ENCODE results near the gene CUL1. TPM values are rescaled to one million over a fixed set of nuclear protein-coding genes. Genes with fewer than 3 reads are reported as not detected.

CUL1 gene
- total RNA-seq, 1 experiment from 2014 or later = 72.3 TPM

DNA sequence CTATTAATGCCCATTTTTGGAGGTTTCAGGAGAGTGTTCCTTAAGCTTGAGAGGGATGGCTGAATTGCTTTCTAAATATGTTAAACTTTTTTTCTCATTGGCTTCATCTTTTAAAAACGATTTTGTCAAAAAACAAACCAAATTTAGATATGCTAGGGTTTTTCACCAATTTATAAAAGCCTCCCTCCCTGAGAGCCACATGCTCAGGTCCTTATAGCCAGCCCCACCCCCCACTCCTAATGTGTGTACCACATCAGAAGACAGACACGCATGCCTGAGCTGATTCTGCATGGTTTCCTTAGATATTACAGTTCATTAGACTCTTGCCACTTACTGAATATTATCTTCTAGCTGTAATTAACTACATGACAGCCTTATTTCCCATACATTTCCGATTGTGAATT is 2.0 kb downstream of the CUL1 start:
- no peak overlapping the region for H3T11ph ChIP-seq (ENCODE audit: low read length)
- H4K8ac ChIP-seq (replicated peaks; ENCODE audit: insufficient read length, low read depth, low read length) = no peak overlapping the region
- H3K27ac ChIP-seq (ENCODE audit: insufficient read length, low read depth, low read length) = no peak overlapping the region
- peaks cover 14% of the 10 kb centered on the region for H3K4me1 ChIP-seq (ENCODE audit: insufficient read depth, low read length)
- no peak for DNase-seq
- Mint-ChIP-seq H3K9me3 (no peaks in the 10 kb centered on the region; a peak in 1 of 5 replicates), H3K27ac (peak overlapping the region in 2 of 3 experiments; percentile 93 to 98; a peak in 5 of 7 replicates), H3K27me3 (ENCODE audit: low read depth) (no peaks in the 10 kb centered on the region; the same call in 1 of the 2 replicates), H3K4me1 (peaks cover 59 to 66% of the 10 kb centered on the region in 2 experiments), H3K36me3 (ENCODE audit: insufficient read depth in 1 of 3, low read depth in 3 of 3) (peaks cover 0 to 1% (median 0%) of the 10 kb centered on the region in 3 experiments; a peak in 1 of 7 replicates), H3K4me3 (peak overlapping the region; percentile 81 to 94)
- WGBS (ENCODE audit: extremely low coverage, insufficient read length, low lambda C conversion rate) = no CpG with 5 or more reads among the region's 3 CpGs
- H2BK12ac ChIP-seq (ENCODE audit: insufficient read length, low read depth, low read length) = no peak overlapping the region
- no peaks in the 10 kb centered on the region for H3K27me3 ChIP-seq (ENCODE audit: insufficient read depth, low read length)
- H2AK5ac ChIP-seq (ENCODE audit: insufficient read length, low read length) = no peak overlapping the region
- peaks cover 41% of the 10 kb centered on the region for H3K79me2 ChIP-seq (ENCODE audit: insufficient read depth, low read length)
- peak overlapping the region; percentile 75 for H3K4me2 ChIP-seq (ENCODE audit: insufficient read depth, insufficient read length, low read length)
- H2AFZ ChIP-seq (ENCODE audit: low read length) = no peak overlapping the region
- H4K5ac ChIP-seq (ENCODE audit: insufficient read length, low read depth, low read length) = no peak overlapping the region
- H2BK5ac ChIP-seq (ENCODE audit: insufficient read length, low read length) = no peak overlapping the region
- H3K56ac ChIP-seq (ENCODE audit: insufficient read length, low read depth, low read length) = no peak overlapping the region
- no peak overlapping the region for H3K23ac ChIP-seq (ENCODE audit: insufficient read length, low read depth, low read length)
- H3K23me2 ChIP-seq (ENCODE audit: insufficient read length, low read depth, low read length, poor library complexity, severe bottlenecking) = no peaks in the 10 kb centered on the region
- no peaks in the 10 kb centered on the region for H4K20me1 ChIP-seq (ENCODE audit: control insufficient read depth, insufficient read depth, insufficient read length)
- H2BK20ac ChIP-seq (ENCODE audit: low read depth, low read length, poor library complexity, severe bottlenecking) = no peak overlapping the region
- H3K4ac ChIP-seq (ENCODE audit: low read depth, low read length) = no peak overlapping the region
- peak overlapping the region; percentile 34 for H3K9ac ChIP-seq (ENCODE audit: extremely low read depth, insufficient read length, low read length)
- H3K18ac ChIP-seq (ENCODE audit: insufficient read length, low read depth, low read length) = no peak overlapping the region
- no peak overlapping the region for H2BK120ac ChIP-seq (ENCODE audit: low read depth, low read length, poor library complexity, severe bottlenecking)
- TF ChIP-seq, protein P1, sequence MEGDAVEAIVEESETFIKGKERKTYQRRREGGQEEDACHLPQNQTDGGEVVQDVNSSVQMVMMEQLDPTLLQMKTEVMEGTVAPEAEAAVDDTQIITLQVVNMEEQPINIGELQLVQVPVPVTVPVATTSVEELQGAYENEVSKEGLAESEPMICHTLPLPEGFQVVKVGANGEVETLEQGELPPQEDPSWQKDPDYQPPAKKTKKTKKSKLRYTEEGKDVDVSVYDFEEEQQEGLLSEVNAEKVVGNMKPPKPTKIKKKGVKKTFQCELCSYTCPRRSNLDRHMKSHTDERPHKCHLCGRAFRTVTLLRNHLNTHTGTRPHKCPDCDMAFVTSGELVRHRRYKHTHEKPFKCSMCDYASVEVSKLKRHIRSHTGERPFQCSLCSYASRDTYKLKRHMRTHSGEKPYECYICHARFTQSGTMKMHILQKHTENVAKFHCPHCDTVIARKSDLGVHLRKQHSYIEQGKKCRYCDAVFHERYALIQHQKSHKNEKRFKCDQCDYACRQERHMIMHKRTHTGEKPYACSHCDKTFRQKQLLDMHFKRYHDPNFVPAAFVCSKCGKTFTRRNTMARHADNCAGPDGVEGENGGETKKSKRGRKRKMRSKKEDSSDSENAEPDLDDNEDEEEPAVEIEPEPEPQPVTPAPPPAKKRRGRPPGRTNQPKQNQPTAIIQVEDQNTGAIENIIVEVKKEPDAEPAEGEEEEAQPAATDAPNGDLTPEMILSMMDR (conservative IDR thresholded peaks at IDR 0.05) = no peak
- no peaks in the 10 kb centered on the region for H3K9me3 ChIP-seq (ENCODE audit: control insufficient read depth, low read depth, low read length)
- no peak overlapping the region for H3K14ac ChIP-seq (ENCODE audit: insufficient read depth, low read length)
- H4K91ac ChIP-seq (ENCODE audit: insufficient read length, low read depth, low read length) = no peak overlapping the region
- H2BK15ac ChIP-seq (ENCODE audit: low read depth, low read length) = no peak overlapping the region
- H3K79me1 ChIP-seq (ENCODE audit: insufficient read depth, low read depth, low read length, poor library complexity, severe bottlenecking) = no peaks in the 10 kb centered on the region
